NCI-H128 (cell line): ENCODE data around the gene ZNF576.
"Not testable (repeated sequence)": the region's sequence is repeated elsewhere in the genome, so short reads cannot be mapped to it uniquely, and the experiment has no call there.

ENCODE experiments used
- DNase-seq: peaks from one replicate; lab custom pipeline; 2025; ENCODE audit not compliant: unreplicated experiment; lab: John Stamatoyannopoulos, UW

Gene ZNF576

DNA sequence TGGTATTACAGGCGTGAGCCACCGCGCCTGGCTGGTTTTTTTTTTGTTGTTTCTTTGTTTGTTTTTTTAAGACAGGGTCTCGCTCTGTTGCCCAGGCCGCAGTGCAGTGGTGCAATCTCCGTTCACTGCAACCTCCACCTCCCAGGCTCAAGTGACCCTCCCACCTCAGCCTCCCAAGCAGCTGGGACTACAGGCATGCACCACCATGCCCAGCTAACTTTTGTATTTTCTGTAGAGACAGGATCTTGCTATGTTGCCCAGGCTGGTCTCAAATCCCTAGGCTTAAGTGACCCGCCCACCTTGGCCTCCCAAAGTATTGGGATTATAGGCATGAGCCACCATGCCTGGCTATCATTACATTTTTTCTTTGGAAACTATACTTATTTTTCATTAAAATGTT lies 53.9 kb downstream of the ZNF576 start:
- not testable (repeated sequence) for DNase-seq
